Breast epithelium (tissue), 4 donors: ENCODE measurements around the gene CSRNP3. TPM values are rescaled to one million over a fixed set of nuclear protein-coding genes. Genes with fewer than 3 reads are reported as not detected.

Experiments
- DNase-seq, 2 donors: peaks; one replicate each; pipeline ENCODE4 v3.0.0-alpha.2; 2019; ENCODE audit warnings: low spot score in 2 of 2
- H3K27ac ChIP-seq, 2 donors: fragments of 200-600 bp; sonication (generic) in 1 of 2; one replicate each; pipeline ENCODE4 v1.5.1; 2016 to 2019; ENCODE audit warnings: mild to moderate bottlenecking in 1 of 2
- H3K27me3 ChIP-seq, 2 donors: fragments of 200-600 bp; sonication (generic) in 1 of 2; one replicate each; pipeline versions ENCODE4 v1.5.1 to v1.6.0; 2017 to 2019; ENCODE audit warnings: control low read depth in 1 of 2, mild to moderate bottlenecking in 1 of 2
- H3K36me3 ChIP-seq: fragments of 200-600 bp; one replicate; pipeline ENCODE4 v1.5.1; 2019
- H3K4me1 ChIP-seq, 2 donors: fragments of 200-600 bp; sonication (generic); one replicate each; pipeline ENCODE4 v1.5.1; 2016 to 2019; ENCODE audit warnings: control low read depth in 1 of 2
- H3K4me3 ChIP-seq, 3 donors: fragments of 200-600 bp; sonication (generic); 1 replicate in 2 of 3; 2 replicates in 1 of 3; pipeline ENCODE4 v1.5.1; 2016 to 2019; ENCODE audit warnings: mild to moderate bottlenecking in 3 of 3, moderate library complexity in 2 of 3
- H3K9me3 ChIP-seq, 2 donors: fragments of 200-600 bp; sonication (generic) in 1 of 2; one replicate each; pipeline ENCODE4 v1.5.1; 2016 to 2019; ENCODE audit warnings: control low read depth in 1 of 2
- POLR2A ChIP-seq: fragments of 450-650 bp; IDR thresholded peaks from one replicate; pipeline ENCODE4 v1.6.1; 2016; ENCODE audit warnings: antibody characterized with exemption, mild to moderate bottlenecking, moderate library complexity
- POLR2AphosphoS5 ChIP-seq, 3 donors: sonication (generic); formaldehyde crosslinking; IDR thresholded peaks; one replicate each; pipeline ENCODE4 v1.6.1; 2017; ENCODE audit warnings: antibody characterized with exemption in 3 of 3
- intact Hi-C: fragments of 100-400 bp; cut with DNase I; formaldehyde crosslinking; loops from one replicate; pipeline ENCODE4 v1.15.1; 2023; ENCODE audit warnings: low total_unique reads
- total RNA-seq, 3 donors: library from RNA; depleted of rRNA; stranded (reverse); fragments of >200 nt; gene quantifications; one replicate each; pipeline ENCODE4 v1.1.0, GENCODE V29; 2016
- TF ChIP-seq, protein P1 (sequence below), 3 donors: fragments of 450-650 bp; IDR thresholded peaks; one replicate each; pipeline ENCODE4 v1.5.1; 2016 to 2017; ENCODE audit warnings: antibody characterized with exemption in 3 of 3, mild to moderate bottlenecking in 3 of 3, moderate library complexity in 3 of 3

CSRNP3 gene
- total RNA-seq, 3 donors from 2014 or later = 1.4 to 10.0 (median 2.0) TPM

- no peaks in the 10 kb centered on the region for H3K27me3 ChIP-seq
- TF ChIP-seq POLR2AphosphoS5 (IDR thresholded peaks at IDR 0.05) = no peak
- TF ChIP-seq, protein P1, sequence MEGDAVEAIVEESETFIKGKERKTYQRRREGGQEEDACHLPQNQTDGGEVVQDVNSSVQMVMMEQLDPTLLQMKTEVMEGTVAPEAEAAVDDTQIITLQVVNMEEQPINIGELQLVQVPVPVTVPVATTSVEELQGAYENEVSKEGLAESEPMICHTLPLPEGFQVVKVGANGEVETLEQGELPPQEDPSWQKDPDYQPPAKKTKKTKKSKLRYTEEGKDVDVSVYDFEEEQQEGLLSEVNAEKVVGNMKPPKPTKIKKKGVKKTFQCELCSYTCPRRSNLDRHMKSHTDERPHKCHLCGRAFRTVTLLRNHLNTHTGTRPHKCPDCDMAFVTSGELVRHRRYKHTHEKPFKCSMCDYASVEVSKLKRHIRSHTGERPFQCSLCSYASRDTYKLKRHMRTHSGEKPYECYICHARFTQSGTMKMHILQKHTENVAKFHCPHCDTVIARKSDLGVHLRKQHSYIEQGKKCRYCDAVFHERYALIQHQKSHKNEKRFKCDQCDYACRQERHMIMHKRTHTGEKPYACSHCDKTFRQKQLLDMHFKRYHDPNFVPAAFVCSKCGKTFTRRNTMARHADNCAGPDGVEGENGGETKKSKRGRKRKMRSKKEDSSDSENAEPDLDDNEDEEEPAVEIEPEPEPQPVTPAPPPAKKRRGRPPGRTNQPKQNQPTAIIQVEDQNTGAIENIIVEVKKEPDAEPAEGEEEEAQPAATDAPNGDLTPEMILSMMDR (IDR thresholded peaks at IDR 0.05) = no peak
- no peak for TF ChIP-seq POLR2A
- H3K36me3 ChIP-seq = no peaks in the 10 kb centered on the region
- no peaks in the 10 kb centered on the region for H3K4me1 ChIP-seq
- no peak for DNase-seq
- no peaks in the 10 kb centered on the region for H3K9me3 ChIP-seq
- H3K4me3 ChIP-seq = no peak overlapping the region
- no peak overlapping the region for H3K27ac ChIP-seq
- intact Hi-C loops = no loop called here
Observed at GRCh38 chr2:165544897-165545296, 75.4 kb downstream of the CSRNP3 start.

- no peak overlapping the region for H3K27ac ChIP-seq
- intact Hi-C loops = no loop called here
- TF ChIP-seq POLR2A (no peak), POLR2AphosphoS5 (IDR thresholded peaks at IDR 0.05) (no peak)
- TF ChIP-seq, protein P1 (IDR thresholded peaks at IDR 0.05) = no peak
- H3K9me3 ChIP-seq = no peaks in the 10 kb centered on the region
- no peaks in the 10 kb centered on the region for H3K36me3 ChIP-seq
- no peaks in the 10 kb centered on the region for H3K27me3 ChIP-seq
- H3K4me1 ChIP-seq = no peaks in the 10 kb centered on the region
- no peak overlapping the region for H3K4me3 ChIP-seq
- DNase-seq = no peak
Observed at GRCh38 chr2:165547900-165548299, 78.4 kb downstream of the CSRNP3 start.

DNA sequence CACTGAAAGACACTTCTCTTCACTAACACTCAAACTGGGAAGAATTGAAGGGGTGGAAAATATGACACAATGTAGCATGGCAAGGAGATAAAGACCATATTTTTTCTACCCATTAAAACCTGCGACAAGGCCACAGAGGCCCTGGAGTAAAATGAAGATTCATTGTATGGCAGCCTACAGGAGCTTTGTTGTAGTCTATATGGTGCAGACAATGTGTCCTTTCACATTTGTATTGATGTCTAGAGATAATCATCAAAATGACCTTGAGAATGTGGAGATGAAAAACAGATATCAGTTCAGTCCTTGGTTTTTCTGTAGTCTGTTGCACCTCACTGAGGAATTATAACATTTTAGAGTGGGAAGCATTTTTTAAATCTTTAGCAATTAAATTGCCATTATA is 80.1 kb downstream of the CSRNP3 start:
- TF ChIP-seq, protein P1 (IDR thresholded peaks at IDR 0.05) = no peak
- TF ChIP-seq POLR2A (no peak), POLR2AphosphoS5 (IDR thresholded peaks at IDR 0.05) (no peak)
- Histone ChIP-seq H3K9me3 (no peaks in the 10 kb centered on the region), H3K27me3 (no peaks in the 10 kb centered on the region), H3K27ac (no peak overlapping the region), H3K4me1 (no peaks in the 10 kb centered on the region), H3K36me3 (no peaks in the 10 kb centered on the region), H3K4me3 (no peak overlapping the region)
- intact Hi-C loops = no loop called here
- DNase-seq = no peak

DNA sequence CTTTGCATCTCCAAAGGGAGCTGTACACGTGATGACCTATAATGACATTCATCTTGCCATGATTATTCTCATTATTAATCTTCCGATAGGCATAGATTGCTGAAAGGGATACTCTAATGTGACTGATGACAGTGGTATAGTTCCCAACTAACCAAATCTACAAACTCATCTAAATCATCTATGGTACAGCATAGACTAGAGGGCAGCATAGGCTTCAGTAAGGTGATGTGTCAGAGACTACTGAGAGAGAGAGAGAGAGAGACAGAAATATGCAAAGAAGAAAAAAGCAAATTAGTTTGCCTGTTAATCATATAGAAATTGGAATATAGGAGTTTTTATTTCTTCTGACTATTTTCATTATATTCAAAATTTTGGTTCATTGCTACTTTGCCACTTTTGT is 89.3 kb downstream of the CSRNP3 start:
- H3K27ac ChIP-seq = no peak overlapping the region
- intact Hi-C loops = no loop called here

GRCh38 chr2:165560377-165560988 is 91.0 kb downstream of the CSRNP3 start:
- H3K27me3 ChIP-seq = no peaks in the 10 kb centered on the region
- TF ChIP-seq, protein P1 (IDR thresholded peaks at IDR 0.05) = no peak
- no peak for TF ChIP-seq POLR2AphosphoS5 (IDR thresholded peaks at IDR 0.05)
- TF ChIP-seq POLR2A = no peak
- no peaks in the 10 kb centered on the region for H3K9me3 ChIP-seq
- no peaks in the 10 kb centered on the region for H3K36me3 ChIP-seq
- H3K4me3 ChIP-seq = no peak overlapping the region
- no peak for DNase-seq
- no peaks in the 10 kb centered on the region for H3K4me1 ChIP-seq
- intact Hi-C loops = no loop called here
- H3K27ac ChIP-seq = no peak overlapping the region

More for the DNA sequence above, 89.3 kb downstream of the CSRNP3 start:
- TF ChIP-seq POLR2A (no peak), POLR2AphosphoS5 (IDR thresholded peaks at IDR 0.05) (no peak)
- TF ChIP-seq, protein P1 (IDR thresholded peaks at IDR 0.05) = no peak
- Histone ChIP-seq H3K4me1 (no peaks in the 10 kb centered on the region), H3K36me3 (no peaks in the 10 kb centered on the region), H3K9me3 (no peaks in the 10 kb centered on the region), H3K27me3 (no peaks in the 10 kb centered on the region), H3K4me3 (no peak overlapping the region)
- no peak for DNase-seq
